HepG2 (cell line): Measurements from ENCODE around the gene APBB3. TPM values are rescaled to one million over a fixed set of nuclear protein-coding genes. Genes with fewer than 3 reads are reported as not detected.

ENCODE experiments used
- AGO2 ChIP-seq: fragments of 200-400 bp; formaldehyde crosslinking; optimal IDR thresholded peaks from 2 replicates; pipeline ENCODE3; 2017; ENCODE audit warnings: mild to moderate bottlenecking, low read depth, low read length, moderate library complexity
- BCL3 ChIP-seq: sonication (generic); formaldehyde crosslinking; IDR thresholded peaks from 2 replicates; pipeline ENCODE4 v1.5.1; 2020; ENCODE audit warnings: mild to moderate bottlenecking, missing genetic modification reagents, moderate library complexity
- GLI4 ChIP-seq: sonication (generic); formaldehyde crosslinking; IDR thresholded peaks from 2 replicates; pipeline ENCODE4 v1.5.1; 2020; ENCODE audit warnings: missing genetic modification reagents, mild to moderate bottlenecking, moderate library complexity, borderline replicate concordance
- GTF2F1 ChIP-seq: fragments of 150-350 bp; IDR thresholded peaks from 2 replicates; pipeline ENCODE4 v1.6.1; 2014; ENCODE audit warnings: low read length
- MNT ChIP-seq: fragments of 450-650 bp; IDR thresholded peaks from 2 replicates; pipeline ENCODE4 v1.6.1; 2016
- NFYB ChIP-seq: sonication (generic); formaldehyde crosslinking; IDR thresholded peaks from 2 replicates; pipeline ENCODE4 v1.4.0; 2020; ENCODE audit warnings: missing genetic modification reagents
- PHB2 ChIP-seq: fragments of 450-650 bp; IDR thresholded peaks from 2 replicates; pipeline ENCODE4 v1.6.1; 2018; ENCODE audit not compliant: partially characterized antibody
- PHF20 ChIP-seq: sonication (generic); formaldehyde crosslinking; IDR thresholded peaks from 2 replicates; pipeline ENCODE4 v1.5.0; 2020; ENCODE audit warnings: mild to moderate bottlenecking, missing genetic modification reagents
- PLRG1 ChIP-seq: fragments of 450-650 bp; conservative IDR thresholded peaks from 2 replicates; pipeline ENCODE4 v1.6.1; 2016
- REXO4 ChIP-seq: sonication (generic); formaldehyde crosslinking; IDR thresholded peaks from 2 replicates; pipeline ENCODE4 v1.8.0; 2022; ENCODE audit warnings: missing genetic modification reagents, mild to moderate bottlenecking, borderline replicate concordance
- RFX5 ChIP-seq: IDR thresholded peaks from 2 replicates; pipeline ENCODE4 v1.6.1; 2011; ENCODE audit warnings: low read depth, low read length, improper control_type of control experiment
- SMAD3 ChIP-seq: sonication (generic); formaldehyde crosslinking; IDR thresholded peaks from 2 replicates; pipeline ENCODE4 v1.4.0; 2020; ENCODE audit warnings: missing genetic modification reagents
- SOX5 ChIP-seq: IDR thresholded peaks from 2 replicates; pipeline ENCODE4 v1.6.1; 2016; ENCODE audit warnings: borderline replicate concordance
- TEAD3 ChIP-seq: optimal IDR thresholded peaks from 2 replicates; pipeline ENCODE3; 2016; ENCODE audit warnings: borderline replicate concordance
- TGIF2 ChIP-seq: IDR thresholded peaks from 2 replicates; pipeline ENCODE4 v1.6.1; 2016; ENCODE audit warnings: control low read depth, missing compliant biosample characterization
- THAP9 ChIP-seq: sonication (generic); formaldehyde crosslinking; IDR thresholded peaks from 2 replicates; pipeline ENCODE4; 2020; ENCODE audit warnings: missing genetic modification reagents, mild to moderate bottlenecking, borderline replicate concordance
- ZBTB42 ChIP-seq: sonication (generic); formaldehyde crosslinking; IDR thresholded peaks from 2 replicates; pipeline ENCODE4 v1.5.0; 2020; ENCODE audit warnings: mild to moderate bottlenecking, missing genetic modification reagents
- ZNF10 ChIP-seq: sonication (generic); formaldehyde crosslinking; IDR thresholded peaks from 2 replicates; pipeline ENCODE4 v1.4.0; 2020; ENCODE audit warnings: mild to moderate bottlenecking, low read depth, missing genetic modification reagents, borderline replicate concordance
- ZNF263 ChIP-seq: sonication (generic); formaldehyde crosslinking; IDR thresholded peaks from 2 replicates; pipeline ENCODE4 v1.4.0; 2020; ENCODE audit warnings: missing genetic modification reagents
- ZNF768 ChIP-seq: sonication (generic); formaldehyde crosslinking; IDR thresholded peaks from 2 replicates; pipeline ENCODE4 v1.4.0; 2020; ENCODE audit warnings: missing genetic modification reagents
- ZXDC ChIP-seq: sonication (generic); formaldehyde crosslinking; IDR thresholded peaks from 2 replicates; pipeline ENCODE4 v1.5.0; 2020; ENCODE audit warnings: mild to moderate bottlenecking, missing genetic modification reagents
- polyA plus RNA-seq, 8 experiments: library from polyadenylated mRNA; depleted of rRNA in 3 of 8; stranded (reverse) in 7 of 8; unstranded in 1 of 8; fragments of >200 nt; fragmentation: Illumina TruSeq in 4 of 8; extraction: Trizol in 4 of 8; gene quantifications; 2 replicates each; pipeline versions ENCODE4 v1.2.1 to v1.2.3, GENCODE V29; 2011 to 2016; ENCODE audit warnings: low read depth in 4 of 8, missing spikeins in 1 of 8, mixed read lengths in 1 of 8; ENCODE audit not compliant: insufficient read depth in 1 of 8
- total RNA-seq, 5 experiments: library from RNA; depleted of rRNA; stranded (reverse); fragments of >200 nt; fragmentation: Illumina TruSeq; extraction: Trizol; gene quantifications; 2 replicates each; pipeline ENCODE4 v1.2.3, GENCODE V29; 2016; ENCODE audit warnings: low read depth in 1 of 5

Gene APBB3
- total and polyA plus RNA-seq, 2 of the 13 experiments (the other 11 are each of a cell fraction or from before 2014, with no cell fraction given): 0.38 to 0.78 TPM

- TF ChIP-seq GLI4 (CRISPR knock-in tag): no peak
- TF ChIP-seq SOX5 (CRISPR knock-in tag): no peak
- TF ChIP-seq BCL3 (CRISPR knock-in tag): no peak
- peak; percentile 58 for TF ChIP-seq NFYB (CRISPR knock-in tag)
- peak; percentile 83 for TF ChIP-seq RFX5
- no peak; the same call in 1 of the 2 replicates for TF ChIP-seq ZXDC (CRISPR knock-in tag)
- TF ChIP-seq PHF20 (CRISPR knock-in tag): peak; percentile 60; the same call in 1 of the 2 replicates
- peak; percentile 99 for TF ChIP-seq MNT
- no peak for TF ChIP-seq ZNF10
- peak; percentile 62; the same call in 1 of the 2 replicates for TF ChIP-seq SMAD3 (CRISPR knock-in tag)
- TF ChIP-seq GTF2F1: no peak
- TF ChIP-seq THAP9 (CRISPR knock-in tag): no peak
- TF ChIP-seq PHB2: no peak
- TF ChIP-seq ZNF263 (CRISPR knock-in tag): 0 out of 2 replicates have a peak, but pooled peaks have one; percentile 47
- peak; percentile 99 for TF ChIP-seq AGO2
- no peak for TF ChIP-seq PLRG1
- TF ChIP-seq ZBTB42: no peak
- no peak for TF ChIP-seq TEAD3
- no peak; the same call in 1 of the 2 replicates for TF ChIP-seq ZNF768 (CRISPR knock-in tag)
- TF ChIP-seq REXO4 (CRISPR knock-in tag): no peak
- no peak for TF ChIP-seq TGIF2 (CRISPR knock-in tag)
Measured at GRCh38 chr5:140547508-140548299, 16.7 kb downstream of the APBB3 start, which contains the start of gene EIF4EBP3 (continued).
